ENCODE measurements around the gene CAMK2G. TPM values are rescaled to one million over a fixed set of nuclear protein-coding genes. Genes with fewer than 3 reads are reported as not detected.
A peak's percentile ranks its signal among the peaks of the same experiment; 100 is the strongest.

Gene CAMK2G
- polyA plus RNA-seq, 3 donors = 1.7 to 60.7 (median 3.0) TPM

DNA sequence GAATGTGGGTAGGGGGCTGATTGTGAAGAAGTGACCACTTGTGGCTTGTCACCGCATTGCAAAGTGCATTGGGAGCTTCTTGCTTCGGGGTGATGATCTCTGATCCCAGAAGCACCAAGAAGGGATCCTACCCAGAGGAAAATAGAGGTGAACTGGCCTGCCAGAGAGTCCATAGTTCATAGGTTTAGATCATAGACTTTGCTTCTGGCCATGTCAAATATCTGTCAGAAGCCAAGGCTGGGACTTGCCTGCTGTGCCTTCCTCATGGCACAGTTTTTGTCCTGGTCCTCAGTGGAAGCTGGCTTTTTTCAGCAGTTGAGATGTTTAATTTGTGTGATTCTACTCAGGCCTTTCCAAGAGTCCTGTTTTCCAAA, 87.9 kb downstream of the CAMK2G start:
- H3K27me3 Mint-ChIP-seq (ENCODE audit: low read depth in 3 of 3) = no peaks in the 10 kb centered on the region
- TF ChIP-seq, protein P1, sequence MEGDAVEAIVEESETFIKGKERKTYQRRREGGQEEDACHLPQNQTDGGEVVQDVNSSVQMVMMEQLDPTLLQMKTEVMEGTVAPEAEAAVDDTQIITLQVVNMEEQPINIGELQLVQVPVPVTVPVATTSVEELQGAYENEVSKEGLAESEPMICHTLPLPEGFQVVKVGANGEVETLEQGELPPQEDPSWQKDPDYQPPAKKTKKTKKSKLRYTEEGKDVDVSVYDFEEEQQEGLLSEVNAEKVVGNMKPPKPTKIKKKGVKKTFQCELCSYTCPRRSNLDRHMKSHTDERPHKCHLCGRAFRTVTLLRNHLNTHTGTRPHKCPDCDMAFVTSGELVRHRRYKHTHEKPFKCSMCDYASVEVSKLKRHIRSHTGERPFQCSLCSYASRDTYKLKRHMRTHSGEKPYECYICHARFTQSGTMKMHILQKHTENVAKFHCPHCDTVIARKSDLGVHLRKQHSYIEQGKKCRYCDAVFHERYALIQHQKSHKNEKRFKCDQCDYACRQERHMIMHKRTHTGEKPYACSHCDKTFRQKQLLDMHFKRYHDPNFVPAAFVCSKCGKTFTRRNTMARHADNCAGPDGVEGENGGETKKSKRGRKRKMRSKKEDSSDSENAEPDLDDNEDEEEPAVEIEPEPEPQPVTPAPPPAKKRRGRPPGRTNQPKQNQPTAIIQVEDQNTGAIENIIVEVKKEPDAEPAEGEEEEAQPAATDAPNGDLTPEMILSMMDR (IDR thresholded peaks at IDR 0.05) = no peak
- Histone ChIP-seq H3K36me3 (replicated peaks in 1 of 2; ENCODE audit: control insufficient read depth in 1 of 2, insufficient read depth in 2 of 2, low read length in 2 of 2) (peaks cover 26 to 34% of the 10 kb centered on the region in 2 donors), H3K79me2 (ENCODE audit: insufficient read depth, low read length) (peaks cover 70% of the 10 kb centered on the region), H3K4me3 (replicated peaks in 1 of 3; ENCODE audit: low read depth in 2 of 3, low read length in 3 of 3) (peak overlapping the region; percentile 87 to 98 (median 90)), H2AFZ (ENCODE audit: insufficient read depth, low read depth, low read length, poor library complexity, severe bottlenecking) (peak overlapping the region; percentile 79), H3K9ac (ENCODE audit: insufficient read depth, low read length, poor library complexity, severe bottlenecking) (peak overlapping the region; percentile 88), H3K9me3 (replicated peaks in 1 of 2; ENCODE audit: control insufficient read depth in 1 of 2, insufficient read depth in 1 of 2, low read length in 2 of 2) (no peaks in the 10 kb centered on the region), H3K27me3 (ENCODE audit: control insufficient read depth in 2 of 2, insufficient read depth in 2 of 2, low read length in 2 of 2) (no peaks in the 10 kb centered on the region), H3K4me2 (replicated peaks; ENCODE audit: extremely low read depth, low read length, poor library complexity, severe bottlenecking) (peak overlapping the region; percentile 76), H3K27ac (ENCODE audit: low read depth in 1 of 2, low read length in 2 of 2) (peak overlapping the region in 1 of 2 donors; percentile 76), H4K20me1 (ENCODE audit: insufficient read depth, low read length) (peaks cover 46% of the 10 kb centered on the region), H3K4me1 (ENCODE audit: control insufficient read depth in 1 of 2, insufficient read depth in 2 of 2, low read length in 2 of 2) (peaks cover 29 to 37% of the 10 kb centered on the region in 2 donors)
- 5% methylated on average over 2 of the region's 2 CpGs for WGBS (ENCODE audit: insufficient coverage)
- peaks cover 0 to 2% (median 0%) of the 10 kb centered on the region in 7 donors for H3K9me3 Mint-ChIP-seq
- peak overlapping the region; percentile 85 to 98 (median 92) for H3K27ac Mint-ChIP-seq
- H3K4me3 Mint-ChIP-seq = peak overlapping the region; percentile 88 to 97
- DNase-seq = no peak
- intact Hi-C loops (cut with micrococcal nuclease) = loop anchor here (2.0 to 5.0 kb wide), 2 partner anchors 24 to 44 kb away; partner anchors contain the start of genes NDST2 (in 1 of the 2) and SEC24C (in 1 of the 2)
- H3K36me3 Mint-ChIP-seq = peaks cover 29 to 34% of the 10 kb centered on the region in 2 donors
- peaks cover 22% of the 10 kb centered on the region for H3K4me1 Mint-ChIP-seq

DNA sequence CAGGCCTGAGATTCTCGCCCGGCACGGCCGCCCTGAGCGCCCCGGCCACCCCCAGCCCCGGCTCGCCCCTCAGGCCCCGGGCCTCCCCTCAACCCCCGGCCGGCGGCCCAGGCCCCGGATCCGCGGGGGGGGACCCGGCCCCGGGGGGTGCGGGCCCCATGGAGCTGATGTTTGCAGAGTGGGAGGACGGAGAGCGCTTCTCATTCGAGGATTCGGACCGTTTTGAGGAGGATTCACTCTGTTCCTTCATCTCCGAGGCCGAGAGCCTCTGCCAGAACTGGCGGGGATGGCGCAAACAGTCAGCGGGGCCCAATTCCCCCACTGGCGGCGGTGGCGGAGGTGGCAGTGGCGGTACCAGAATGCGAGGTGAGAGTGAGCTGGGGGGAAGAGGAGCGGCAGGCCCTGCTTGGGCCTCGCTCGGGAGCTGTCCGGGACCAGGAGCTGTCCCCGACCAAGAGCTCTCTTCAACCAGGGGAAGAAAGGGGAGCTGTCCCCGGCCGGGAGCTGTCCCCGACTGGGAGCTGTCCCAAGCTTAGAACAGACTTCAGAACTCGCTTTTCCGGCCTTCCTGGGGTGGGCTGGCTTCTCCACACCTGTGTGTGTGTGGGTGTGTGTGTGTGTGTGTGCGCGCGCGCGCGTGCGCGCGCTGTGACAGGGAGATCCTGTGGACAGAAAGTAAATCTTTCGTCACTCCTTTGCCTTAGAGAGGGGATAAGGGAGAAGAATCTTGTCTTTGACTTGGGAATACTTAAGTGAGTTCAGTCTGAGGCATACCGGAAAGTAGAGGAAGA, 88.4 kb downstream of the CAMK2G start:
- Histone ChIP-seq H3K27me3 (ENCODE audit: control insufficient read depth in 2 of 2, insufficient read depth in 2 of 2, low read length in 2 of 2) (no peaks in the 10 kb centered on the region), H3K4me3 (replicated peaks in 1 of 3; ENCODE audit: low read depth in 2 of 3, low read length in 3 of 3) (peak overlapping the region; percentile 87 to 98 (median 90)), H3K4me1 (ENCODE audit: control insufficient read depth in 1 of 2, insufficient read depth in 2 of 2, low read length in 2 of 2) (peaks cover 34 to 43% of the 10 kb centered on the region in 2 donors), H2AFZ (ENCODE audit: insufficient read depth, low read depth, low read length, poor library complexity, severe bottlenecking) (peak overlapping the region; percentile 79), H3K4me2 (replicated peaks; ENCODE audit: extremely low read depth, low read length, poor library complexity, severe bottlenecking) (peak overlapping the region; percentile 76), H3K9me3 (replicated peaks in 1 of 2; ENCODE audit: control insufficient read depth in 1 of 2, insufficient read depth in 1 of 2, low read length in 2 of 2) (no peaks in the 10 kb centered on the region), H3K79me2 (ENCODE audit: insufficient read depth, low read length) (peaks cover 75% of the 10 kb centered on the region), H3K27ac (ENCODE audit: low read depth in 1 of 2, low read length in 2 of 2) (peak overlapping the region; percentile 64 to 76), H3K9ac (ENCODE audit: insufficient read depth, low read length, poor library complexity, severe bottlenecking) (peak overlapping the region; percentile 88), H4K20me1 (ENCODE audit: insufficient read depth, low read length) (peaks cover 46% of the 10 kb centered on the region), H3K36me3 (replicated peaks in 1 of 2; ENCODE audit: control insufficient read depth in 1 of 2, insufficient read depth in 2 of 2, low read length in 2 of 2) (peaks cover 21 to 28% of the 10 kb centered on the region in 2 donors)
- Mint-ChIP-seq H3K9me3 (peaks cover 0 to 2% (median 0%) of the 10 kb centered on the region in 7 donors), H3K36me3 (peaks cover 23 to 28% of the 10 kb centered on the region in 2 donors), H3K27me3 (ENCODE audit: low read depth in 3 of 3) (no peaks in the 10 kb centered on the region), H3K4me1 (peaks cover 27% of the 10 kb centered on the region), H3K4me3 (peak overlapping the region; percentile 97 to 98), H3K27ac (peak overlapping the region; percentile 96 to 100 (median 99))
- WGBS (ENCODE audit: insufficient coverage) = under 1% methylated on average over 42 of the region's 54 CpGs
- DNase-seq = peak in 2 of 3 donors; percentile 6 to 13
- TF ChIP-seq, protein P1 (IDR thresholded peaks at IDR 0.05) = no peak
- intact Hi-C loops (cut with micrococcal nuclease) = loop anchor here (2.0 to 5.0 kb wide), 2 partner anchors 25 to 44 kb away; partner anchors contain the start of genes NDST2 (in 1 of the 2) and SEC24C (in 1 of the 2)
